Mammary epithelial cell (primary cell): ENCODE results near the gene PRM1.

ENCODE experiments used
- CTCF ChIP-seq, 2 donors: IDR thresholded peaks in 1 of 2; conservative IDR thresholded peaks in 1 of 2; 2 replicates each; pipeline ENCODE4 v1.5.1; 2011 to 2012; ENCODE audit warnings: inconsistent platforms in 2 of 2, low read length in 2 of 2, mild to moderate bottlenecking in 2 of 2, control low read depth in 1 of 2, low read depth in 1 of 2; ENCODE audit not compliant: insufficient read depth in 1 of 2; ENCODE audit errors: extremely low read depth in 1 of 2
- EZH2 ChIP-seq: IDR thresholded peaks from 2 replicates; pipeline ENCODE4 v1.6.1; 2012; ENCODE audit warnings: low read length, inconsistent platforms, borderline replicate concordance

GRCh38 chr16:11262915-11263314 lies 18.2 kb downstream of the PRM1 start:
- TF ChIP-seq EZH2 = no peak
- TF ChIP-seq CTCF (conservative IDR thresholded peaks at IDR 0.05 in 1 of 2, IDR thresholded peaks at IDR 0.05 in 1 of 2; ENCODE audit: extremely low read depth in 1 of 2, insufficient read depth in 1 of 2, low read depth in 1 of 2, low read length in 2 of 2) = no peak
